GM18505 (cell line): Measurements from ENCODE around the gene AMMECR1.

Experiments used
- ATAC-seq: cut with Tn5 transposase; IDR thresholded peaks from one replicate; pipeline ENCODE4 v1.9.1; 2021; ENCODE audit not compliant: unreplicated experiment
- POLR2A ChIP-seq: IDR thresholded peaks from 4 replicates; pipeline ENCODE4 v1.6.1; 2011; ENCODE audit warnings: borderline replicate concordance; ENCODE audit not compliant: insufficient read depth, insufficient read length; ENCODE audit errors: extremely low read depth

Gene AMMECR1

GRCh38 chrX:110228453-110228852, 89.4 kb downstream of the AMMECR1 start:
- no peak for ATAC-seq
- no peak for TF ChIP-seq POLR2A

GRCh38 chrX:110226931-110227330, 91.0 kb downstream of the AMMECR1 start:
- TF ChIP-seq POLR2A, result no peak
- no peak for ATAC-seq

DNA sequence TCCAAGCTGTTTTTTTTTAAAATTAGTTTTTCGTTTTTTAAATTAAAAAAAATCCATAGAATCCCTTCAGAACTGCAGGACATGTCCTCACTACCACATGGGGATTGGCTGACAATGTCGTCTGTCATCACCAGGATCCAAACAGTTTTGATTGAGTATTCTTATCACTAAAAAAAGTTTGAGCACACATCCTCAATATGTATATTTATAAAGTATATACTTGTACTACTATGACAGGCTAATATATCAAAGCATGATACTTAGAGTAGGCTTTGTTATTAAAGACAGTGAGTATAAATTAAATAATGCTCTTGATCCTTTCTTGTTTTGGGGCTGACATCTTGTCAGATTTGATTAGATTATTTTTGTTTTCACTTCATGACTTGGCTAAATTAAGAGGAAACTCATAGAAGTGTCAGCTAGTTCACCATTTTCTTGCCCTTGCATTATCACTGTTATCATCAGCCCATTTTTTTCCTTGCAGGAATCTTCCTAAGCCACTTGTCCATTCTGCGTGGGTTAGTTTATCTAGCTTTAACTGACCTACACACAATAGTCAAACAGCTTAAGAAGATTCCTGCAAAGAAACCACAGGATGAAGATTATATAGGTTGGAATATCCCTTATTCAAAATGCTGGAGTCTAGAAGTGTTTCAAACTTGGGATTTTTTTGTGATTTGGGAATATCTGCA, 92.8 kb downstream of the AMMECR1 start:
- no peak for ATAC-seq
- TF ChIP-seq POLR2A, result no peak

- no peak for ATAC-seq
- no peak for TF ChIP-seq POLR2A
Observed at GRCh38 chrX:110222497-110223257, 95.2 kb downstream of the AMMECR1 start.

DNA sequence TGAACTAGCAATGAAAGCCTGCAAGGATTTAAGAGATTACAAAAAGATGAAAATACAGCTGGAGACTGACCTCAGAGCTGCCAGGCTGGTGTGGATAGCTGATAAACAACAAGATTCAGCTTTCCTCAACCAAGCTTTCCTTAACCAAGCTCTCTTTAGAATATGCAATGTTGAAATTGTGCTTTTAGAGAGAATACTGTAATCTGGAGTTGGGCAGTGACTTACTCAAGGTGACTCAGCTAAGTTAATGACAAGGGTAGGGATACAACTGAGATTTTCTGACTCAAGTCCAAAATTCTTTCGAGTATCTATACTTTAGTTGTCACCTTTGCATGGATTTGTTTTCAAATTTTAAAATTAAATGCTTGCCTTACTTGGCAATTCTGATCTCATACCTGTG, 98.0 kb downstream of the AMMECR1 start:
- ATAC-seq, result no peak

GRCh38 chrX:110218591-110218990, 99.3 kb downstream of the AMMECR1 start:
- no peak for TF ChIP-seq POLR2A
- ATAC-seq, result no peak

More for the DNA sequence above, 98.0 kb downstream of the AMMECR1 start:
- no peak for TF ChIP-seq POLR2A

- no peak for ATAC-seq
- no peak for TF ChIP-seq POLR2A
Observed at GRCh38 chrX:110216027-110216426, 101.9 kb downstream of the AMMECR1 start.

- no peak for TF ChIP-seq POLR2A
- no peak for ATAC-seq
Observed at GRCh38 chrX:110215411-110215810, 102.5 kb downstream of the AMMECR1 start.

- no peak for TF ChIP-seq POLR2A
Observed at GRCh38 chrX:110214684-110215083, 103.2 kb downstream of the AMMECR1 start.

DNA sequence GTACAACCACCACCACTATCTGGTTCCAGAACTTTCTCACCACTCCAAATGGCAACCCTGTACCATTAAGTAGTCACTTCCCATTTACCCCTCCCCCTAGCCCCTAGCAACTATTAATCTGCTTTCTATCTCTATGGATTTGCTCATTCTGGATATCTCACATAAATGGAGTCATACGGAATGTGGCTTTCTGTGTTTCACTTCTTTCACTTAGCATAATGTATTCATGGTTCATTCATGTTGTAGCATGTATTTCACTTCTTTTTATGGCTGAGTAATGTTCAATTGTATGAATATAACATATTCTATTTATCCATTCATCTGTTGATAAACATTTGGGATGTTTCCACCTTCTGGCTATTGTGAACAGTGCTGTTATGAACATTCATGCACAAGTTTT, 104.7 kb downstream of the AMMECR1 start:
- no peak for TF ChIP-seq POLR2A
- ATAC-seq, result no peak

More at GRCh38 chrX:110214684-110215083, 103.2 kb downstream of the AMMECR1 start:
- ATAC-seq, result no peak

DNA sequence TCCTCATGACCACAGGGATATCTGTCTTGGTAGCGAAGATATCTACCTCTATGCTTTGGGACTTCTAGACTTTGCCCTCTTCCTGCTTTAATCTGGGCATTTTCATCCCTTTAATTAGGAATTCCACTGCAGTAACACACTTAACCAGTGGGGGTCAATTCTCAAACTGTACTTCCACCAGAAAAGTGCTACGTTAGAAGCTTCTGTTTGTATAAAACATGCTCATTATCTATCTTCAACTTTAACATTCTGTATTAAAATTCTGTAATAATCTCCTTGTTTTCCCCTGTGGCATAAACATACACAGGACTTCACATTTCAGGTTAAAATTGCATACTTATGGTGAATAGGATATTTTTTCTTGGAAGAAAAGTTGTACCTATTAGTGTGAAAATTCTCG, 105.6 kb downstream of the AMMECR1 start:
- no peak for ATAC-seq
- TF ChIP-seq POLR2A, result no peak

DNA sequence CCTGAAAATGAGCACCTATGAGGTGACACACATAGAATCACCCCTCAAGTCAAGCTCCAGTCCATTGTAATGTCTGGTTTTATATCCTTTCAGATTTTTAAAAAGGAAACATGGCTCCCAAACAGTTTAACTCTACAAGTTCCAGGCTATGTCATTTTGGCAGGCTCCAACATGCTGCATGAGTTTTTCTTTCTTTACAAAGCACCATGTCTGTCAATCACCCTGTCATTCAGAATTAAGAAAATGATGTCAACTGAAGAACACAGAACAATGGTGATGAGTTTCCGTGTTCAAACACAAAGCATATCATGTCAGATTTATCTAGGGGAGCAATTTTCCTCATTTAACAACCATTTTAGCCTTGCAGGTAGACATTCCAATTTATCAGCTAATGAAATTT, 106.5 kb downstream of the AMMECR1 start:
- ATAC-seq, result no peak
- TF ChIP-seq POLR2A, result no peak

GRCh38 chrX:110210417-110211139, 107.3 kb downstream of the AMMECR1 start:
- no peak for ATAC-seq

More at GRCh38 chrX:110210417-110211139, 107.3 kb downstream of the AMMECR1 start:
- no peak for TF ChIP-seq POLR2A
